Thyroid gland (tissue), 4 donors: ENCODE results near the gene NUAK1.

ENCODE experiments used
- POLR2A ChIP-seq, 2 donors: fragments of 450-650 bp; IDR thresholded peaks; one replicate each; pipeline ENCODE4 v1.6.1; 2017; ENCODE audit warnings: antibody characterized with exemption in 2 of 2, mild to moderate bottlenecking in 2 of 2, moderate library complexity in 1 of 2
- TF ChIP-seq, protein P1 (sequence below), 6 experiments: fragments of 200-600 bp in 3 of 6; fragments of 450-650 bp in 3 of 6; sonication (generic) in 3 of 6; IDR thresholded peaks; one replicate each; pipeline ENCODE4 v1.5.1; 2016 to 2019; ENCODE audit warnings: antibody characterized with exemption in 6 of 6, mild to moderate bottlenecking in 2 of 6, inconsistent platforms in 1 of 6, moderate library complexity in 1 of 6

GRCh38 chr12:106049546-106049945 is 89.2 kb downstream of the NUAK1 start:
- TF ChIP-seq, protein P1, sequence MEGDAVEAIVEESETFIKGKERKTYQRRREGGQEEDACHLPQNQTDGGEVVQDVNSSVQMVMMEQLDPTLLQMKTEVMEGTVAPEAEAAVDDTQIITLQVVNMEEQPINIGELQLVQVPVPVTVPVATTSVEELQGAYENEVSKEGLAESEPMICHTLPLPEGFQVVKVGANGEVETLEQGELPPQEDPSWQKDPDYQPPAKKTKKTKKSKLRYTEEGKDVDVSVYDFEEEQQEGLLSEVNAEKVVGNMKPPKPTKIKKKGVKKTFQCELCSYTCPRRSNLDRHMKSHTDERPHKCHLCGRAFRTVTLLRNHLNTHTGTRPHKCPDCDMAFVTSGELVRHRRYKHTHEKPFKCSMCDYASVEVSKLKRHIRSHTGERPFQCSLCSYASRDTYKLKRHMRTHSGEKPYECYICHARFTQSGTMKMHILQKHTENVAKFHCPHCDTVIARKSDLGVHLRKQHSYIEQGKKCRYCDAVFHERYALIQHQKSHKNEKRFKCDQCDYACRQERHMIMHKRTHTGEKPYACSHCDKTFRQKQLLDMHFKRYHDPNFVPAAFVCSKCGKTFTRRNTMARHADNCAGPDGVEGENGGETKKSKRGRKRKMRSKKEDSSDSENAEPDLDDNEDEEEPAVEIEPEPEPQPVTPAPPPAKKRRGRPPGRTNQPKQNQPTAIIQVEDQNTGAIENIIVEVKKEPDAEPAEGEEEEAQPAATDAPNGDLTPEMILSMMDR (IDR thresholded peaks at IDR 0.05) = no peak
- TF ChIP-seq POLR2A (IDR thresholded peaks at IDR 0.05) = no peak
